GM12874 (cell line): Measurements from ENCODE around the gene RAD51B.

Experiments used
- CTCF ChIP-seq: IDR thresholded peaks from 2 replicates; pipeline ENCODE4 v1.5.1; 2011; ENCODE audit warnings: low read depth, mild to moderate bottlenecking, control low read depth, low read length, moderate library complexity; ENCODE audit not compliant: insufficient read depth

RAD51B gene

GRCh38 chr14:68506645-68507419 is 687.3 kb downstream of the RAD51B start:
- TF ChIP-seq CTCF, result no peak

GRCh38 chr14:68507544-68508081 is 688.0 kb downstream of the RAD51B start:
- no peak for TF ChIP-seq CTCF

GRCh38 chr14:68508581-68508980 is 689.0 kb downstream of the RAD51B start:
- TF ChIP-seq CTCF, result no peak

- no peak for TF ChIP-seq CTCF
These were observed 689.8 kb downstream of the RAD51B start for GRCh38 chr14:68509188-68509983.

GRCh38 chr14:68510201-68511128 is 690.9 kb downstream of the RAD51B start:
- TF ChIP-seq CTCF, result no peak

GRCh38 chr14:68511129-68512047 is 691.8 kb downstream of the RAD51B start:
- TF ChIP-seq CTCF, result no peak
